Measurements from ENCODE around the gene MRAP.

DNA sequence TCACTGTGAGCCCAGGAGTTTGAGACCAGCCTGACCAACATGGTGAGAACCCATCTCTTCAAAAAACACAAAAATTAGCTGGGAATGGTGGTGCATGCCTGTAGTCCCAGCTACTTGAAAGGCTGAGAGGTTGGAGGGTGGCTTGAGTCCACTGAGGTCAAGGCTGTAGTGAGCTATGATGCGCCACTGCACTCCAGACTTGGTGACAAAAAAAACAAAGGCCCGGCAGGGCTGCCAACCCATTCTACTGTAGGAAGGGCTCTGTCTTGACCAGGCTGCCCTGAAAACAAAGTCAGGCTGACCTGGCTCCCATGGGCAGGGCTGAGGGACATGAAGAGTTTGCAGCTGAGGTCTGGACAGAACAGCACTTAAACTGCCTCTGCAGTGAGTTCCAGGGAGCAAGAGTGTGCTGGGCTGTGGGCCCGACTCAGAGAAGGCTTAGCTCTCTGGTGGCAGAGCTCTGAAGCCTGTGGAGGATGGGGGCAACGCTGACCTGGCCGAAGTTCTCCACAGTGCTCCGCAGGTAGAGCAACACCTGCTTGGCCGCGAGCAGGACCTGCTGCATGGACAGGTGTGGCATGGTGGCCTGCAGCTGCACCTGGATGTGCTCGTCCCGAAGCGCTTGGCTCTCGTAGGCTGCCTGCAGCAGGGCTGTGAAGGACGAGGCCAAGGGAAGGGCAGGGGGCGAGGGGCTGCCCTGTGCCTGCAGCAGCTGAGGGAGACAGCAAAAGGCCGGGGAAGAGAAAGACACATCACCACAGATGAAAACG lies 51.7 kb downstream of the MRAP start:
- TF ChIP-seq, protein P1, sequence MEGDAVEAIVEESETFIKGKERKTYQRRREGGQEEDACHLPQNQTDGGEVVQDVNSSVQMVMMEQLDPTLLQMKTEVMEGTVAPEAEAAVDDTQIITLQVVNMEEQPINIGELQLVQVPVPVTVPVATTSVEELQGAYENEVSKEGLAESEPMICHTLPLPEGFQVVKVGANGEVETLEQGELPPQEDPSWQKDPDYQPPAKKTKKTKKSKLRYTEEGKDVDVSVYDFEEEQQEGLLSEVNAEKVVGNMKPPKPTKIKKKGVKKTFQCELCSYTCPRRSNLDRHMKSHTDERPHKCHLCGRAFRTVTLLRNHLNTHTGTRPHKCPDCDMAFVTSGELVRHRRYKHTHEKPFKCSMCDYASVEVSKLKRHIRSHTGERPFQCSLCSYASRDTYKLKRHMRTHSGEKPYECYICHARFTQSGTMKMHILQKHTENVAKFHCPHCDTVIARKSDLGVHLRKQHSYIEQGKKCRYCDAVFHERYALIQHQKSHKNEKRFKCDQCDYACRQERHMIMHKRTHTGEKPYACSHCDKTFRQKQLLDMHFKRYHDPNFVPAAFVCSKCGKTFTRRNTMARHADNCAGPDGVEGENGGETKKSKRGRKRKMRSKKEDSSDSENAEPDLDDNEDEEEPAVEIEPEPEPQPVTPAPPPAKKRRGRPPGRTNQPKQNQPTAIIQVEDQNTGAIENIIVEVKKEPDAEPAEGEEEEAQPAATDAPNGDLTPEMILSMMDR (IDR thresholded peaks at IDR 0.05; ENCODE audit: insufficient read depth, low read length, poor library complexity, severe bottlenecking) = no peak
- TF ChIP-seq EZH2phosphoT487 (conservative IDR thresholded peaks at IDR 0.05; ENCODE audit: low read length) = no peak

All from SU-DHL-6 (cell line).